Upper lobe of left lung (tissue), 6 donors: ENCODE measurements around the gene PTPRN2. TPM values are rescaled to one million over a fixed set of nuclear protein-coding genes. Genes with fewer than 3 reads are reported as not detected.

ENCODE experiments used
- ATAC-seq, 2 donors: fragments of 200-7000 bp; cut with Tn5 transposase; one replicate each; pipeline ENCODE4 v1.9.1; 2022; ENCODE audit warnings: mild to moderate bottlenecking in 2 of 2, moderate library complexity in 2 of 2; ENCODE audit not compliant: low FRiP score in 2 of 2
- DNase-seq, 2 donors: peaks; one replicate each; pipeline ENCODE4 v3.0.0-alpha.2; 2019 to 2020
- H3K27ac ChIP-seq, 4 donors: fragments of 200-600 bp; sonication (generic); one replicate each; pipeline ENCODE4 v1.5.1; 2016 to 2019
- H3K27me3 ChIP-seq, 4 donors: fragments of 200-600 bp; sonication (generic); one replicate each; pipeline ENCODE4 v1.5.1; 2017 to 2019
- H3K36me3 ChIP-seq, 4 donors: fragments of 200-600 bp; sonication (generic); one replicate each; pipeline ENCODE4 v1.5.1; 2016 to 2019
- H3K4me1 ChIP-seq, 4 donors: fragments of 200-600 bp; sonication (generic); one replicate each; pipeline ENCODE4 v1.5.1; 2018 to 2019
- H3K4me3 ChIP-seq, 4 donors: fragments of 200-600 bp; sonication (generic); one replicate each; pipeline ENCODE4 v1.5.1; 2017 to 2019; ENCODE audit warnings: mild to moderate bottlenecking in 2 of 4, moderate library complexity in 1 of 4
- H3K9me3 ChIP-seq, 4 donors: fragments of 200-600 bp; sonication (generic); one replicate each; pipeline ENCODE4 v1.5.1; 2018 to 2019
- CTCF ChIP-seq, 6 experiments: fragments of 450-650 bp in 4 of 6; fragments of 200-600 bp in 2 of 6; sonication (generic) in 2 of 6; IDR thresholded peaks; one replicate each; pipeline ENCODE4 v1.5.1; 2016 to 2019; ENCODE audit warnings: antibody characterized with exemption in 6 of 6
- EP300 ChIP-seq, 4 donors: sonication (generic); formaldehyde crosslinking; IDR thresholded peaks; one replicate each; pipeline ENCODE4 v1.5.1; 2017; ENCODE audit warnings: antibody characterized with exemption in 4 of 4, control low read depth in 2 of 4
- POLR2A ChIP-seq, 4 donors: fragments of 450-650 bp; IDR thresholded peaks; one replicate each; pipeline ENCODE4 v1.5.1; 2016 to 2017; ENCODE audit warnings: antibody characterized with exemption in 4 of 4, mild to moderate bottlenecking in 2 of 4
- POLR2AphosphoS5 ChIP-seq, 2 donors: sonication (generic); formaldehyde crosslinking; IDR thresholded peaks; one replicate each; pipeline ENCODE4 v1.5.1; 2017; ENCODE audit warnings: antibody characterized with exemption in 2 of 2
- WGBS, 2 donors: methylation state at CpG; one replicate each; pipeline ENCODE4 v1.1.5; 2017 to 2018; 5-methylcytosine and 5-hydroxymethylcytosine counted together
- total RNA-seq, 6 donors: library from RNA; depleted of rRNA in 4 of 6; stranded (reverse); fragments of >200 nt in 4 of 6; gene quantifications; one replicate each; pipeline versions ENCODE4 v1.1.0 to v1.2.1, GENCODE V29; 2016 to 2021
- donor health status: DM: no; HTN: no; CAD: no; lungs with moderate emphysema.
- donor health status: DM: no; HTN: yes; CAD: no; lungs with severe emphysema.

Gene PTPRN2
- total RNA-seq, 6 donors from 2014 or later, result 3.3 to 7.9 (median 5.2) TPM

- no peaks in the 10 kb centered on the region for H3K36me3 ChIP-seq
- no peaks in the 10 kb centered on the region for H3K27me3 ChIP-seq
- DNase-seq (no peak), ATAC-seq (no peak)
- 77 to 85% methylated on average over 5 of the region's 5 CpGs for WGBS, 2 donors
- H3K4me1 ChIP-seq, result no peaks in the 10 kb centered on the region
- H3K9me3 ChIP-seq, result no peaks in the 10 kb centered on the region
- no peak overlapping the region for H3K4me3 ChIP-seq
- H3K27ac ChIP-seq, result no peak overlapping the region
- TF ChIP-seq POLR2AphosphoS5 (IDR thresholded peaks at IDR 0.05), result no peak
These were observed 562.7 kb downstream of the PTPRN2 start for GRCh38 chr7:158024881-158025280.

GRCh38 chr7:158024351-158024715 is 563.3 kb downstream of the PTPRN2 start:
- H3K4me1 ChIP-seq, result no peaks in the 10 kb centered on the region
- no peak overlapping the region for H3K27ac ChIP-seq
- DNase-seq, result no peak
- no peak for ATAC-seq
- H3K27me3 ChIP-seq, result no peaks in the 10 kb centered on the region
- 79 to 91% methylated on average over 3 to 6 of the region's 6 CpGs for WGBS, 2 donors
- no peak overlapping the region for H3K4me3 ChIP-seq
- H3K9me3 ChIP-seq, result no peaks in the 10 kb centered on the region
- no peaks in the 10 kb centered on the region for H3K36me3 ChIP-seq
- TF ChIP-seq POLR2AphosphoS5 (IDR thresholded peaks at IDR 0.05) (no peak), EP300 (IDR thresholded peaks at IDR 0.05) (no peak), POLR2A (IDR thresholded peaks at IDR 0.05) (no peak), CTCF (IDR thresholded peaks at IDR 0.05) (no peak)

- Histone ChIP-seq H3K4me1 (no peaks in the 10 kb centered on the region), H3K27ac (no peak overlapping the region), H3K9me3 (no peaks in the 10 kb centered on the region), H3K36me3 (no peaks in the 10 kb centered on the region), H3K27me3 (no peaks in the 10 kb centered on the region), H3K4me3 (no peak overlapping the region)
- no peak for DNase-seq
- no peak for TF ChIP-seq EP300 (IDR thresholded peaks at IDR 0.05)
- WGBS, 2 donors, result 81 to 86% methylated on average over 6 to 7 of the region's 7 CpGs
- no peak for ATAC-seq
These were observed 563.8 kb downstream of the PTPRN2 start for GRCh38 chr7:158023681-158024350.

- no peak for ATAC-seq
- DNase-seq, result no peak
- WGBS, 2 donors, result 68 to 75% methylated on average over 8 of the region's 8 CpGs
- Histone ChIP-seq H3K27ac (no peak overlapping the region), H3K9me3 (no peaks in the 10 kb centered on the region), H3K4me3 (no peak overlapping the region), H3K36me3 (no peaks in the 10 kb centered on the region), H3K4me1 (no peaks in the 10 kb centered on the region), H3K27me3 (no peaks in the 10 kb centered on the region)
- TF ChIP-seq CTCF (IDR thresholded peaks at IDR 0.05) (no peak), POLR2AphosphoS5 (IDR thresholded peaks at IDR 0.05) (no peak), EP300 (IDR thresholded peaks at IDR 0.05) (no peak), POLR2A (IDR thresholded peaks at IDR 0.05) (no peak)
These were observed 564.5 kb downstream of the PTPRN2 start for GRCh38 chr7:158023157-158023556.

GRCh38 chr7:158022601-158023000 is 565.0 kb downstream of the PTPRN2 start:
- Histone ChIP-seq H3K27me3 (no peaks in the 10 kb centered on the region), H3K4me3 (no peak overlapping the region), H3K27ac (no peak overlapping the region), H3K9me3 (no peaks in the 10 kb centered on the region), H3K4me1 (no peaks in the 10 kb centered on the region), H3K36me3 (no peaks in the 10 kb centered on the region)
- peak in 1 of 2 donors; percentile 18 for DNase-seq
- no peak for TF ChIP-seq EP300 (IDR thresholded peaks at IDR 0.05)
- TF ChIP-seq POLR2AphosphoS5 (IDR thresholded peaks at IDR 0.05), result no peak
- no peak for TF ChIP-seq CTCF (IDR thresholded peaks at IDR 0.05)
- TF ChIP-seq POLR2A (IDR thresholded peaks at IDR 0.05), result no peak
- 89 to 95% methylated on average over 5 to 9 of the region's 9 CpGs for WGBS, 2 donors
- ATAC-seq, result no peak

- WGBS, 2 donors, result 92 to 96% methylated on average over 3 to 4 of the region's 4 CpGs
- Histone ChIP-seq H3K4me3 (no peak overlapping the region), H3K9me3 (no peaks in the 10 kb centered on the region), H3K4me1 (no peaks in the 10 kb centered on the region), H3K27ac (no peak overlapping the region), H3K27me3 (no peaks in the 10 kb centered on the region), H3K36me3 (no peaks in the 10 kb centered on the region)
- ATAC-seq (no peak), DNase-seq (no peak)
- TF ChIP-seq POLR2A (IDR thresholded peaks at IDR 0.05), result no peak
- TF ChIP-seq EP300 (IDR thresholded peaks at IDR 0.05), result no peak
- no peak for TF ChIP-seq POLR2AphosphoS5 (IDR thresholded peaks at IDR 0.05)
- TF ChIP-seq CTCF (IDR thresholded peaks at IDR 0.05), result no peak
These were observed 565.8 kb downstream of the PTPRN2 start for GRCh38 chr7:158021836-158022235.
